ENCODE measurements around the gene CMTM1.
"Not testable (repeated sequence)": the region's sequence is repeated elsewhere in the genome, so short reads cannot be mapped to it uniquely, and the experiment has no call there.

CMTM1 gene

DNA sequence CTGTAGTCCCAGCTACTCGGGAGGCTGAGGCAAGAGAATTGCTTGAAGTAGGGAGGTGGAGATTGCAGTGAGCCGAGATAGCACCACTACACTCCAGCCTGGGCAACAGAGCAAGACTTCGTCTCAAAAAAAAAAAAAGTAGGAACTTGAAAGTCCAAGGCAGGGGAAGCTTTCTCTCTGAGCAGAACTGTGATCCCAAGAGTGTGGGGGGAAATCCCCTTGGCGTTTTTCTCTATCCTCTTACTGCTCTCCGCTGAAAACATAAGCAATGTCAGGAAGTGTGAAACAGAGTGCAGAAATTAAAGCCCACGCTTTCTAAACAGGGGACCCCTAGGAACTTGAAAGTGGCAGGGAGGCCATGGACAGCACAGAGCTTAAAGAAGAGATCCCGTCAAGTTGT, 28.5 kb downstream of the CMTM1 start:
- DNase-seq = no peak

GRCh38 chr16:66596559-66596958, 30.3 kb downstream of the CMTM1 start:
- DNase-seq = not testable (repeated sequence)

GRCh38 chr16:66596986-66597848, 31.0 kb downstream of the CMTM1 start:
- peak in 1 of 2 donors; percentile 20 for DNase-seq

DNA sequence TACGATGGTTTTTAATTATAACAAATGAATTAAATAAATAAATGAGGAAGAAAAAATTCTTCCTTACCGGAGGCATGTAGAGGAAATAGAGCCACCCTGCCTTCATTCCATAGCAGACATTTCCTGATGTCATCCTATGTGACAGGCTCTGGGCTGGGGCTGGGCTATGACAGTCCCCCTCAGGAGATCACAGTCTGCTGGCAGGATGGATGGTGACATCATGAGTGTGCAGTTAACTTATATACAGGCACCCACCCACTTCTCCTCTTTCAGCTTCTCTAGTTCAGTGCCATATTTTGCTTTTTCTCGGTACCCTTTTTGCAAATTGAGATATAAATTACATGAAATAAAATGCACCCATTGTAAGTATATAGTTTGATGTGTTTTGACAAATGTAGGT, 31.9 kb downstream of the CMTM1 start:
- DNase-seq = peak in 1 of 2 donors; percentile 75

GRCh38 chr16:66599726-66600125, 33.5 kb downstream of the CMTM1 start:
- DNase-seq = no peak

DNA sequence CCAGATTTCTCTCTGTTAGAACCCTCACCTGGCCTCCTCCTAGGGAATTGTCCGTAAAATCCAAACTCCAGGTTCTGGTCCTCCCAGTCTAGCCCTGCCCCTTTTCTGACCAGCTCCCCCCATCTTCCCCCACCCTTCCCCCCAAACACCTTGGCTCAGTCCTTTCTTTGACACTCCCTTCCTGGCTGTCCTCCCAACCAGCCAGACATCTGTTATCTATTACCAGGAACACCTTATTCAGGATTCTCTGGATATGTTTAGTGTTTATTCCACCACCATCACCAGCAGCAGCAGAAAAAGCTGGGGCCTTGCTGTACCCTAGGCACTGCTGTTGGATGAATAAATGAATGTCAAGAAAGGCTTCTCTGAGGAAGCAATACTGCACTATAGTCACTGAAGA, 34.2 kb downstream of the CMTM1 start:
- DNase-seq = no peak

- DNase-seq = no peak
Observed at GRCh38 chr16:66601471-66601870, 35.2 kb downstream of the CMTM1 start.

GRCh38 chr16:66603537-66604375, 37.5 kb downstream of the CMTM1 start:
- peak; percentile 36 to 86 for DNase-seq

DNA sequence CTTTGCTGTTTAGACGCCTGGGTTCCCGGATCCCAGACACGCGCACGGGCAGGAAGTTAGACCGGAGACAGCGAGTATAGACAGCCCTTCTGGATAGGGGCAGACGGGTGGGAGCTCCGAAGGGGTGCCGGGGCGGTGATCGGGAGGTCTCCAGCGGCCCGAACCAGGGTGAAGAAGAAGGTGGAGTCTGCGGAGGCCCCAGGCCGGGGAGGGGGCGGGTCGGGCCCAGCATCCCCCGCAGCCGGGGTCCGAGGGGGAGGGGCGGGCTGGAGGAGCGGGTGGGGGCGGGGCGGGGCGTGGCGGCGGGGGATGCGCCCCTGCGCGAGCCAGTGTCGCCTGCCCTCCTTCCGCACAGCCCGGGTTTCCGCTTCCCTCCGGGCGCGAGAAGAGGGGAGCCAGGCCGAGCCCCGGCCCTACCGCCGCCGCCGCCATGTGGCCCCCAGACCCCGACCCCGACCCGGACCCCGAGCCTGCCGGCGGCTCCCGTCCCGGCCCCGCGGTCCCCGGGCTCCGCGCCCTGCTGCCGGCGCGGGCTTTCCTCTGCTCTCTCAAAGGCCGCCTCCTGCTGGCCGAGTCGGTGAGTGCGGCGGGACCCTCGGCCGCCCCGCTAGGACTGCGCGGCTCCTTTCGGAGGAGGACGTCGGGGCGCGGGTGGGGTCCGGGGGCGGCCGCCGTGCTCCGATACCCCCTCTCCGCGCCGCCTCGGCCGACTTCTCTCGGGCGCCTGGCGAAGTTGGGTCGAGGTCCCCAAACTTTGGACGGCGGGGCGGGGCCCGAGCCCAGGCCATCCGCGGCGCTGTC, 38.3 kb downstream of the CMTM1 start, which contains the start of gene CMTM3:
TSS of gene CMTM3 (plus strand) at position 329 of the 801 bp plus-strand sequence. CDS start at position 431, 102 bp downstream.
- peak; percentile 70 to 82 for DNase-seq

GRCh38 chr16:66605177-66605978, 39.1 kb downstream of the CMTM1 start:
- DNase-seq = peak in 1 of 2 donors; percentile 75

DNA sequence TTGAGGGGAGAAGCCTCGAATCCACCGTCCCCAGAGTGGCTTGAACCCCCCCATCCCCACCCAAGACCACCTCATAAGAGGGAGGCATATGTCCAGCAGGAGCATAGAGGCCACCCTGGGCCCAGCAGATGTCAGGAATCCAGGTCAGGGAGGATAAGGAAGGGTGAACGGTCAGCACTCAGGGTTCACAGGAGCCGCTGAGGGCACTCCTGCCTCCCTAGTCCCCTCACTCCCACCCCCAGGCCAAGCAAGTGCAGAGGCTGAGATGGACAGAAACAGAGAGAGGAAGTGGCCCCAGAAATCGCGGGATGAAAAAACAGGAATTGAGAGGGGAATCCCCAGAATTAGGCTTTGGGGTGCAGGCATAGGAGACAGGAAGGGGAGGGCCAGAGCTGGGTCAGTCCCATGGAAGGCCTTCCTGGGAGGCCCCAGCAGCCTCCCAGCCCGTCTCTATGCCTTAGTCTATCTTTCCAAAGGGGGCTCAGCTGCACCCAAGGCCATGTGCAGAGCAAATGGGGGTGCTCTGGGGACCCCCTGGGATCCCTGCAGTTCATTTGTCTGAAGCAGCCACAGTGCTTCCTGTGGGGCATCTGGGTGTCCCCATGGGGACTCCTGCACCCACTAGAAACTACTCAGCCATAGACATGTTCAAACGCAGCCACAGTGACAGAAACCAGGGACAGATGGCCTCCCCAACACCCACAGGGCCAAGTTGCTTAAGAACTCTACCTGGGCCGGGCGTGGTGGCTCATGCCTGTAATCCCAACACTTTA, 39.9 kb downstream of the CMTM1 start:
- no peak for DNase-seq

DNA sequence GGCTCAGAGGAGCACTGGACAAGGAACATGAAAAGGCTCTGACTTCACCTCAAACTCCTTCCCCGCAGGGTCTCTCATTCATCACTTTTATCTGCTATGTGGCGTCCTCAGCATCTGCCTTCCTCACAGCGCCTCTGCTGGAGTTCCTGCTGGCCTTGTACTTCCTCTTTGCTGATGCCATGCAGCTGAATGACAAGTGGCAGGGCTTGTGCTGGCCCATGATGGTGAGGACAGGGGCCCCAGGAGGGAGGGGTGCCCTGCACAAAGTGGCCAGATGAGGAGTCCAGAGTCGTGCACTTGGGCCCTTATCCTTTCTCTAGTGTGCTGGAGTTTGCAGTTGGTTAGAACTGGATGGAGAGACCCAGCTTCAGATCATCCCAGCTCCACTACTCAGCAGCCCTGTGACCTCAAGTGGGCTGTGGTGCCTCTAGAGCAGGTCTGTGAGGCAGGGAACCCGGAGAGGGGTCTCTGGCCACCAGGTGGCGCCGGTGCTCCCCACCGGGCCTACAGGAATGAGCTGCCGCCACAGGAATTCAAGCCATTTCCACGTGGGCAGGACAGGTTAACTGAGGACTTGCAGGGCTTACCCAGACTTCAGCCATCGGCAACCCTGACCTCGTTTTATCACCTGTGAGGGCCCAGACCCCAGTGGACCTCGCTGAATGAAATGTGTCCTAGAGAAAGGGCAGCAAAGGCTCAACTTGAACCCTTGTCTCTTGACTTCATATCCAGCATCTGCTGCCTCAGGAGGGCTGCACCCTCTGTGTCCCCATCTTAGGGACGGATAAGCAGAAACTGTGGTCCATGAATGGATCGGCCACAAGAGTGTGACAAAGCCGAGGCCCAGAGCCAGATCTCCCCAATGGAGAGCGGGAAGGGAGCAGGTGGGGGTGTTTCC, 42.3 kb downstream of the CMTM1 start:
- DNase-seq = peak; percentile 29 to 49

DNA sequence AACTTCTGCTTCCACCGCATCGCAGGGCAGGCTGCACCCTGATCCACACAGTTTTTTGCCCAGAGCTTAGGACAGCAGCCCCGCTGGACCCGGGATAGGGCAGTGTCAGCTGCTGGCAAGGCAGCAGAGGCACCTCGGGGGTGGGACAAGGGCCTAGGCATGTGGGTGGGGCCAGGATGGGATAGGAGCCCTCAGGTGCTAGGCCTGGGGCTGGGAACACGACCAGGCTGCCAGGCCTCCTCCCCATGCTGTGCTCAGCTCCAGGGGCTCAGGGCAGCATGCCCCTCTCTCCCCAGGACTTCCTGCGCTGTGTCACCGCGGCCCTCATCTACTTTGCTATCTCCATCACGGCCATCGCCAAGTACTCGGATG, 42.9 kb downstream of the CMTM1 start:
- no peak for DNase-seq

DNA sequence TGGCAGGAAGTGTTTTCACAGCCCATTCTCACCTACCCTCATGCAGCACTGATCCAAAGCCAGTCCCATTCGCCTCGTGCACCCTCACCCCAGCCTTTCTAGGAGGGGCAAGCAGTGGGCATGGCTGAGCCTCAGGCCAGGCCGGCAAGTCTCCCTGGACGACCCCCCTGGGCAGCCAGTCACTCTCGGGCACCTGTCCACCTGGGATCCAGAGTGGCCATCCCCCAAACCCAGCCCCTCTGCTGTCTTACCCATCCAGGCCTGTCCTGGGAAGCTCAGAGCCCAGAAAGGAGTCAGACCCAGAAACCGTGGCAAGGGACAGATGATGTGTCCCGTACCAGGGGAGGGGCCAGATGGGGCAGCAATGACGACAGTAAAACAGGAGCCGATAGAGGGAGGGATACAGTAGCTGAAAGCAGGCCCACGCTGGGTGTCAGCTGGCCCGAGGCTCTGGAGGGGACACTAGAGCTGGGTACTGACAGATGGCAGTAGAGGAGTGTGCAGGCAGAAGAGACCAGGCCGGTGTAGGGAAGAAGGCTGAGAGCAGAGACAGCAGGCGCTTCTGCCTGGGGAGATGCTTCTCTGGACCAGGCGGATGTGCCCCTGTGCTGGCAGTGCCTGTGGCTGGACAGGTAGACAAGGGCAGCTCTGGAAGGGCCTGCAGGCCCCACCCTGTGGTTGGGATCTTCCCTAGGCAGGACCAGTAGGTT, 44.0 kb downstream of the CMTM1 start:
- no peak for DNase-seq

GRCh38 chr16:66611911-66612310, 45.7 kb downstream of the CMTM1 start:
- DNase-seq = not testable (repeated sequence)

GRCh38 chr16:66612422-66612821, 46.2 kb downstream of the CMTM1 start:
- no peak for DNase-seq

- DNase-seq = no peak
Observed at GRCh38 chr16:66614161-66614802, 48.0 kb downstream of the CMTM1 start.

- DNase-seq = no peak
Observed at GRCh38 chr16:66616169-66616568, 49.9 kb downstream of the CMTM1 start.

DNA sequence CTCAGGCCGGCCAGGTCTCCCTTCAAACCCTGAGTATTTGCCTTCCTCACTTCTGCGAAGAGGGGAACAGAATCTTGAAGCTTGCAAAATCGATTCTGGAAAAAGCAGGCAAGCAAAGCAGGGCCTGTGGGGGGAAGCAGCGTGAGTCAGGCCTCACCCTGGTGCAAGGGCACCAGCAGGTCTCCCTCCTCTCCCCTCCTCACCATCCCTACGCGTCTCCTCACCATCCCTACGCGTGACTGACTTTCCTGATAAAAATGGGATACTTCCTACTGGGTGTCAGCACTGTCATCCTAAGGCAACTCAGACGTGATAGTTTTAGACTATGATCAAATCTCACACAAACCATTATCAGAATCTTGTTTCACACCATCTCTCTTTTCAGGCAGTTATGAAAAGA, 50.4 kb downstream of the CMTM1 start:
- DNase-seq = no peak

Data from bone marrow (tissue), 2 donors.